WTC11 (cell line): ENCODE data around the gene MYLK. TPM values are rescaled to one million over a fixed set of nuclear protein-coding genes. Genes with fewer than 3 reads are reported as not detected.

ENCODE experiments used
- ATAC-seq: fragments of 200-7000 bp; cut with Tn5 transposase; 2 replicates; pipeline ENCODE4 v1.10.0; 2021; ENCODE audit warnings: mild to moderate bottlenecking, moderate library complexity
- CTCF ChIA-PET: fragments of 300-600 bp; sonication (Branson Sonifier 250); formaldehyde crosslinking; loops from one replicate; lab custom pipeline; 2021; ENCODE audit warnings: antibody characterized with exemption; lab: Charles Lee
- POLR2A ChIA-PET: fragments of 350-600 bp; sonication (Branson Sonifier 250); formaldehyde crosslinking; loops from one replicate; lab custom pipeline; 2021; ENCODE audit warnings: antibody characterized with exemption; lab: Charles Lee
- DNase-seq: peaks from one replicate; pipeline ENCODE4 v3.0.0; 2021; ENCODE audit warnings: low spot score
- H3K27ac Mint-ChIP-seq: 2 replicates; pipeline ENCODE4 v1.8.0; 2021; ENCODE audit warnings: mixed read lengths
- H3K27me3 Mint-ChIP-seq: 2 replicates; pipeline ENCODE4 v1.8.0; 2021; ENCODE audit warnings: low read depth, mild to moderate bottlenecking, moderate library complexity, mixed read lengths
- H3K36me3 Mint-ChIP-seq: 2 replicates; pipeline ENCODE4 v1.8.0; 2021; ENCODE audit warnings: mixed read lengths
- H3K4me1 Mint-ChIP-seq: 2 replicates; pipeline ENCODE4 v1.8.0; 2022; ENCODE audit warnings: mixed read lengths
- H3K4me3 Mint-ChIP-seq: 2 replicates; pipeline ENCODE4 v1.8.0; 2021; ENCODE audit warnings: mild to moderate bottlenecking, moderate library complexity, mixed read lengths
- H3K9me3 Mint-ChIP-seq: 2 replicates; pipeline ENCODE4 v1.8.0; 2021; ENCODE audit warnings: mixed read lengths
- E2F4 ChIP-seq: sonication (generic); formaldehyde crosslinking; IDR thresholded peaks from 2 replicates; pipeline ENCODE4 v1.8.1; 2022; ENCODE audit warnings: low read depth, mild to moderate bottlenecking, moderate library complexity, missing genetic modification reagents, borderline replicate concordance
- ETV6 ChIP-seq: sonication (generic); formaldehyde crosslinking; IDR thresholded peaks from 2 replicates; pipeline ENCODE4 v1.8.1; 2022; ENCODE audit warnings: mild to moderate bottlenecking, missing genetic modification reagents
- GABPB1 ChIP-seq: sonication (generic); formaldehyde crosslinking; IDR thresholded peaks from 2 replicates; pipeline ENCODE4 v1.8.1; 2023; ENCODE audit warnings: mild to moderate bottlenecking, missing genetic modification reagents
- HMGXB4 ChIP-seq: sonication (generic); formaldehyde crosslinking; IDR thresholded peaks from 2 replicates; pipeline ENCODE4 v1.8.1; 2023; ENCODE audit warnings: mild to moderate bottlenecking, moderate library complexity, missing genetic modification reagents
- JAZF1 ChIP-seq: fragments of 250-450 bp; sonication (Bioruptor Pico); IDR thresholded peaks from 2 replicates; pipeline ENCODE4 v1.9.0; 2021; ENCODE audit warnings: moderate library complexity, mild to moderate bottlenecking, inconsistent platforms
- KAT7 ChIP-seq: sonication (generic); formaldehyde crosslinking; IDR thresholded peaks from 2 replicates; pipeline ENCODE4 v1.8.1; 2023; ENCODE audit warnings: missing genetic modification reagents, mild to moderate bottlenecking, borderline replicate concordance
- NFATC4 ChIP-seq: fragments of 250-450 bp; sonication (Bioruptor Pico); IDR thresholded peaks from 2 replicates; pipeline ENCODE4 v1.9.0; 2021; ENCODE audit warnings: mild to moderate bottlenecking
- PRRX2 ChIP-seq: fragments of 250-450 bp; sonication (Bioruptor Pico); IDR thresholded peaks from 2 replicates; pipeline ENCODE4 v1.8.0; 2021; ENCODE audit warnings: mild to moderate bottlenecking
- TEAD1 ChIP-seq: sonication (generic); formaldehyde crosslinking; IDR thresholded peaks from 2 replicates; pipeline ENCODE4 v1.8.0; 2022; ENCODE audit warnings: mild to moderate bottlenecking, missing genetic modification reagents
- ZNF138 ChIP-seq: sonication (generic); formaldehyde crosslinking; conservative IDR thresholded peaks from 2 replicates; pipeline ENCODE4 v1.8.1; 2022; ENCODE audit warnings: mild to moderate bottlenecking, moderate library complexity, missing genetic modification reagents
- ZNF317 ChIP-seq: sonication (generic); formaldehyde crosslinking; IDR thresholded peaks from 2 replicates; pipeline ENCODE4 v1.8.1; 2023; ENCODE audit warnings: low read depth, mild to moderate bottlenecking, moderate library complexity, missing genetic modification reagents, borderline replicate concordance
- ZNF423 ChIP-seq: fragments of 250-450 bp; sonication (Bioruptor Pico); IDR thresholded peaks from 2 replicates; pipeline ENCODE4 v2.1.2; 2022; ENCODE audit warnings: mild to moderate bottlenecking, moderate library complexity
- ZNF512 ChIP-seq: sonication (generic); formaldehyde crosslinking; IDR thresholded peaks from 2 replicates; pipeline ENCODE4 v1.8.1; 2022; ENCODE audit warnings: missing genetic modification reagents, borderline replicate concordance
- total RNA-seq: library from RNA; stranded (reverse); gene quantifications from 3 replicates; pipeline ENCODE4 v1.2.3, GENCODE V29; 2021
- TF ChIP-seq, protein P1 (sequence below): sonication (generic); formaldehyde crosslinking; IDR thresholded peaks from 2 replicates; pipeline ENCODE4 v1.8.1; 2023; ENCODE audit warnings: mild to moderate bottlenecking, missing genetic modification reagents, moderate library complexity
- TF ChIP-seq, protein P2 (sequence below): fragments of 200-600 bp; IDR thresholded peaks from 2 replicates; pipeline ENCODE4 v1.8.0; 2022; ENCODE audit warnings: antibody characterized with exemption
- TF ChIP-seq, protein P3 (sequence below): fragments of 250-450 bp; sonication (Bioruptor Pico); IDR thresholded peaks from 2 replicates; pipeline ENCODE4 v1.9.0; 2021; ENCODE audit warnings: mild to moderate bottlenecking
- TF ChIP-seq, protein P4 (sequence below): sonication (generic); formaldehyde crosslinking; IDR thresholded peaks from 2 replicates; pipeline ENCODE4 v1.8.1; 2023; ENCODE audit warnings: mild to moderate bottlenecking, missing genetic modification reagents, moderate library complexity

Gene MYLK
- total RNA-seq, 1 experiment from 2014 or later, result 10.4 TPM

DNA sequence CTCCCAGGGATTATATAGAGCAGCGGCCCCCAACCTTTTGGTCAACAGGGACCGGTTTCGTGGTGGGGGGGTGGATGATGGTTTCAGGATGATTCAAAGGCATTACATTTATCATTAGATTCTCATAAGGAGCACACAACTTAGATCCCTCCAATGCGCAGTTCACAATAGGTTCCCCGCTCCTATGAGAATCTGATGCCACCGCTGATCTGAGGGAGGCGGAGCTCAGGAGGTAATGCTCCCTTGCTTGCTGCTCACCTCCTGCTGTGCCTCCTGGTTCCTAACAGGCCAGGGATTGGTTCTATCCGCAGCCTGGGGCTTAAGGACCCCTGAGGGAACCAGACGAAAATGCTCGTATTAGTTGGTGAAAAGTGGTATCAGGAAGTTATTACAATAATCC, 298.0 kb downstream of the MYLK start:
- TF ChIP-seq, protein P1, sequence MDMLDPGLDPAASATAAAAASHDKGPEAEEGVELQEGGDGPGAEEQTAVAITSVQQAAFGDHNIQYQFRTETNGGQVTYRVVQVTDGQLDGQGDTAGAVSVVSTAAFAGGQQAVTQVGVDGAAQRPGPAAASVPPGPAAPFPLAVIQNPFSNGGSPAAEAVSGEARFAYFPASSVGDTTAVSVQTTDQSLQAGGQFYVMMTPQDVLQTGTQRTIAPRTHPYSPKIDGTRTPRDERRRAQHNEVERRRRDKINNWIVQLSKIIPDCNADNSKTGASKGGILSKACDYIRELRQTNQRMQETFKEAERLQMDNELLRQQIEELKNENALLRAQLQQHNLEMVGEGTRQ (CRISPR knock-in tag), result no peak
- TF ChIP-seq PRRX2 (CRISPR knock-in tag), result no peak
- TF ChIP-seq E2F4, result no peak
- TF ChIP-seq ETV6, result no peak
- TF ChIP-seq GABPB1 (CRISPR knock-in tag), result 0 out of 2 replicates have a peak, but pooled peaks have one; percentile 22
- TF ChIP-seq HMGXB4 (CRISPR knock-in tag), result 0 out of 2 replicates have a peak, but pooled peaks have one; percentile 8
- TF ChIP-seq, protein P2, sequence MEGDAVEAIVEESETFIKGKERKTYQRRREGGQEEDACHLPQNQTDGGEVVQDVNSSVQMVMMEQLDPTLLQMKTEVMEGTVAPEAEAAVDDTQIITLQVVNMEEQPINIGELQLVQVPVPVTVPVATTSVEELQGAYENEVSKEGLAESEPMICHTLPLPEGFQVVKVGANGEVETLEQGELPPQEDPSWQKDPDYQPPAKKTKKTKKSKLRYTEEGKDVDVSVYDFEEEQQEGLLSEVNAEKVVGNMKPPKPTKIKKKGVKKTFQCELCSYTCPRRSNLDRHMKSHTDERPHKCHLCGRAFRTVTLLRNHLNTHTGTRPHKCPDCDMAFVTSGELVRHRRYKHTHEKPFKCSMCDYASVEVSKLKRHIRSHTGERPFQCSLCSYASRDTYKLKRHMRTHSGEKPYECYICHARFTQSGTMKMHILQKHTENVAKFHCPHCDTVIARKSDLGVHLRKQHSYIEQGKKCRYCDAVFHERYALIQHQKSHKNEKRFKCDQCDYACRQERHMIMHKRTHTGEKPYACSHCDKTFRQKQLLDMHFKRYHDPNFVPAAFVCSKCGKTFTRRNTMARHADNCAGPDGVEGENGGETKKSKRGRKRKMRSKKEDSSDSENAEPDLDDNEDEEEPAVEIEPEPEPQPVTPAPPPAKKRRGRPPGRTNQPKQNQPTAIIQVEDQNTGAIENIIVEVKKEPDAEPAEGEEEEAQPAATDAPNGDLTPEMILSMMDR, result no peak
- TF ChIP-seq JAZF1 (CRISPR knock-in tag), result no peak
- no peak for TF ChIP-seq KAT7 (CRISPR knock-in tag)
- TF ChIP-seq TEAD1 (CRISPR knock-in tag), result no peak
- TF ChIP-seq ZNF512 (CRISPR knock-in tag), result no peak
- no peak for TF ChIP-seq ZNF138 (CRISPR knock-in tag)
- no peak for TF ChIP-seq NFATC4
- TF ChIP-seq ZNF423 (CRISPR knock-in tag), result peak; percentile 74; the same call in 1 of the 2 replicates
- TF ChIP-seq, protein P3, sequence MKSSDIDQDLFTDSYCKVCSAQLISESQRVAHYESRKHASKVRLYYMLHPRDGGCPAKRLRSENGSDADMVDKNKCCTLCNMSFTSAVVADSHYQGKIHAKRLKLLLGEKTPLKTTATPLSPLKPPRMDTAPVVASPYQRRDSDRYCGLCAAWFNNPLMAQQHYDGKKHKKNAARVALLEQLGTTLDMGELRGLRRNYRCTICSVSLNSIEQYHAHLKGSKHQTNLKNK (CRISPR knock-in tag), result no peak
- TF ChIP-seq, protein P4, sequence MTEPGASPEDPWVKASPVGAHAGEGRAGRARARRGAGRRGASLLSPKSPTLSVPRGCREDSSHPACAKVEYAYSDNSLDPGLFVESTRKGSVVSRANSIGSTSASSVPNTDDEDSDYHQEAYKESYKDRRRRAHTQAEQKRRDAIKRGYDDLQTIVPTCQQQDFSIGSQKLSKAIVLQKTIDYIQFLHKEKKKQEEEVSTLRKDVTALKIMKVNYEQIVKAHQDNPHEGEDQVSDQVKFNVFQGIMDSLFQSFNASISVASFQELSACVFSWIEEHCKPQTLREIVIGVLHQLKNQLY (CRISPR knock-in tag), result no peak
- TF ChIP-seq ZNF317 (CRISPR knock-in tag), result no peak
- TF ChIP-seq, all 79 proteins: peak for 3

More for the DNA sequence above, 298.0 kb downstream of the MYLK start:
- Mint-ChIP-seq H3K36me3 (peaks cover 46% of the 10 kb centered on the region), H3K9me3 (peaks cover 35% of the 10 kb centered on the region), H3K27me3 (peaks cover 13% of the 10 kb centered on the region), H3K27ac (no peak overlapping the region), H3K4me3 (no peak overlapping the region), H3K4me1 (peaks cover 28% of the 10 kb centered on the region)
- POLR2A ChIA-PET, result interaction anchor here (0.9 to 1.4 kb wide), 4 partner anchors 11 to 56 kb away, joined by 3 to 7 read pairs (median 3); no protein-coding TSS in a partner anchor
- DNase-seq (peak; percentile 70), ATAC-seq (peak; percentile 10)
- CTCF ChIA-PET, result interaction anchor here (1.0 to 4.8 kb wide), 5 partner anchors 50 to 137 kb away, joined by 3 to 36 read pairs (median 5); no protein-coding TSS in a partner anchor
